CD4-positive, alpha-beta T cell (primary cell): ENCODE data around the gene QSOX1. TPM values are rescaled to one million over a fixed set of nuclear protein-coding genes. Genes with fewer than 3 reads are reported as not detected.

Experiments used
- ATAC-seq: fragments of 200-7000 bp; cut with Tn5 transposase; one replicate; pipeline ENCODE4 v1.10.0; 2022; ENCODE audit warnings: mild to moderate bottlenecking; ENCODE audit not compliant: poor library complexity
- CTCF ChIA-PET: fragments of 350-600 bp; sonication (Branson Sonifier 250); formaldehyde crosslinking; loops from one replicate; lab custom pipeline; 2021; ENCODE audit warnings: antibody characterized with exemption, inconsistent platforms; lab: Charles Lee
- POLR2A ChIA-PET: fragments of 350-600 bp; sonication (Branson Sonifier 250); formaldehyde crosslinking; loops from one replicate; lab custom pipeline; 2021; ENCODE audit warnings: antibody characterized with exemption, inconsistent platforms; lab: Charles Lee
- DNase-seq, 14 experiments: peaks; one replicate each; pipeline ENCODE4 v3.0.0-alpha.2; 2013 to 2020; ENCODE audit warnings: mixed read lengths in 2 of 14
- H3K27ac ChIP-seq, 2 donors: one replicate each; pipeline versions ENCODE4 v1.5.1 to v1.7.0; 2013; ENCODE audit warnings: low read length in 2 of 2, low read depth in 1 of 2, mild to moderate bottlenecking in 1 of 2
- H3K27me3 ChIP-seq, 2 experiments: 1 replicate in 1 of 2; 2 replicates in 1 of 2; pipeline versions ENCODE4 v1.6.1 to v1.7.0; 2013; ENCODE audit warnings: low read length in 2 of 2, control low read depth in 1 of 2, mild to moderate bottlenecking in 1 of 2, moderate library complexity in 1 of 2; ENCODE audit not compliant: insufficient read depth in 2 of 2, control insufficient read depth in 1 of 2
- H3K36me3 ChIP-seq: one replicate; pipeline ENCODE4 v1.6.1; 2013; ENCODE audit warnings: low read length, control low read depth; ENCODE audit not compliant: insufficient read depth
- H3K4me1 ChIP-seq: one replicate; pipeline ENCODE4 v1.6.1; 2013; ENCODE audit warnings: low read length, control low read depth; ENCODE audit not compliant: insufficient read depth
- H3K4me3 ChIP-seq: one replicate; pipeline ENCODE4 v1.5.1; 2013; ENCODE audit warnings: mild to moderate bottlenecking, low read length, moderate library complexity
- H3K9me3 ChIP-seq, 2 experiments: 1 replicate in 1 of 2; 2 replicates in 1 of 2; pipeline versions ENCODE4 v1.6.1 to v1.7.0; 2013; ENCODE audit warnings: low read length in 2 of 2, mild to moderate bottlenecking in 2 of 2, control low read depth in 1 of 2, moderate library complexity in 1 of 2; ENCODE audit not compliant: control insufficient read depth in 1 of 2, insufficient read depth in 1 of 2
- H3K27ac Mint-ChIP-seq: one replicate; pipeline ENCODE4 v1.8.0; 2020; ENCODE audit warnings: mixed read lengths
- H3K27me3 Mint-ChIP-seq: one replicate; pipeline ENCODE4 v1.8.0; 2021; ENCODE audit warnings: mixed read lengths
- H3K36me3 Mint-ChIP-seq: one replicate; pipeline ENCODE4 v1.8.0; 2021; ENCODE audit warnings: low read depth, mixed read lengths
- H3K4me1 Mint-ChIP-seq: one replicate; pipeline ENCODE4 v1.8.0; 2021; ENCODE audit warnings: low read depth, mixed read lengths
- H3K4me3 Mint-ChIP-seq: one replicate; pipeline ENCODE4 v1.8.0; 2020; ENCODE audit warnings: mild to moderate bottlenecking, mixed read lengths
- H3K9me3 Mint-ChIP-seq: one replicate; pipeline ENCODE4 v1.8.0; 2020; ENCODE audit warnings: mixed read lengths
- intact Hi-C, 2 experiments: fragments of 100-400 bp; cut with DNase I in 1 of 2; cut with micrococcal nuclease in 1 of 2; formaldehyde crosslinking; loops; one replicate each; pipeline versions ENCODE4 v1.15.1 to v1.9.0; 2023 to 2025; cut with DNase I, micrococcal nuclease
- total RNA-seq, 174 experiments: library from RNA in 2 of 174; stranded (reverse) in 2 of 174; gene quantifications; one replicate each; pipeline ENCODE4 v1.2.3 and lab custom pipeline; 2021 to 2026
- TF ChIP-seq, protein P1 (sequence below): fragments of 200-600 bp; IDR thresholded peaks from one replicate; pipeline ENCODE4 v1.8.0; 2022; ENCODE audit warnings: antibody characterized with exemption, mild to moderate bottlenecking

QSOX1 gene
- total RNA-seq, 2 experiments from 2014 or later, result 13.7 to 14.3 TPM

GRCh38 chr1:180233191-180234011 lies 78.7 kb downstream of the QSOX1 start:
- Mint-ChIP-seq H3K4me1 (peaks cover 49% of the 10 kb centered on the region), H3K4me3 (peak overlapping the region; percentile 34), H3K9me3 (no peaks in the 10 kb centered on the region), H3K36me3 (no peaks in the 10 kb centered on the region), H3K27me3 (peaks cover 91% of the 10 kb centered on the region), H3K27ac (no peak overlapping the region)
- Histone ChIP-seq H3K4me3 (no peak overlapping the region), H3K36me3 (no peaks in the 10 kb centered on the region), H3K9me3 (peaks cover 0 to 48% of the 10 kb centered on the region in 2 experiments), H3K27ac (no peak overlapping the region), H3K4me1 (peaks cover 72% of the 10 kb centered on the region), H3K27me3 (peaks cover 83 to 90% of the 10 kb centered on the region in 2 experiments)
- intact Hi-C loops, result no loop called here
- POLR2A ChIA-PET, result no interaction called here
- ATAC-seq, result no peak
- CTCF ChIA-PET, result no interaction called here
- TF ChIP-seq, protein P1, sequence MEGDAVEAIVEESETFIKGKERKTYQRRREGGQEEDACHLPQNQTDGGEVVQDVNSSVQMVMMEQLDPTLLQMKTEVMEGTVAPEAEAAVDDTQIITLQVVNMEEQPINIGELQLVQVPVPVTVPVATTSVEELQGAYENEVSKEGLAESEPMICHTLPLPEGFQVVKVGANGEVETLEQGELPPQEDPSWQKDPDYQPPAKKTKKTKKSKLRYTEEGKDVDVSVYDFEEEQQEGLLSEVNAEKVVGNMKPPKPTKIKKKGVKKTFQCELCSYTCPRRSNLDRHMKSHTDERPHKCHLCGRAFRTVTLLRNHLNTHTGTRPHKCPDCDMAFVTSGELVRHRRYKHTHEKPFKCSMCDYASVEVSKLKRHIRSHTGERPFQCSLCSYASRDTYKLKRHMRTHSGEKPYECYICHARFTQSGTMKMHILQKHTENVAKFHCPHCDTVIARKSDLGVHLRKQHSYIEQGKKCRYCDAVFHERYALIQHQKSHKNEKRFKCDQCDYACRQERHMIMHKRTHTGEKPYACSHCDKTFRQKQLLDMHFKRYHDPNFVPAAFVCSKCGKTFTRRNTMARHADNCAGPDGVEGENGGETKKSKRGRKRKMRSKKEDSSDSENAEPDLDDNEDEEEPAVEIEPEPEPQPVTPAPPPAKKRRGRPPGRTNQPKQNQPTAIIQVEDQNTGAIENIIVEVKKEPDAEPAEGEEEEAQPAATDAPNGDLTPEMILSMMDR, result no peak
- no peak for DNase-seq

- ATAC-seq, result no peak
- no peak for DNase-seq
- Mint-ChIP-seq H3K36me3 (no peaks in the 10 kb centered on the region), H3K9me3 (no peaks in the 10 kb centered on the region), H3K27ac (no peak overlapping the region), H3K4me3 (peak overlapping the region; percentile 6), H3K27me3 (peaks cover 95% of the 10 kb centered on the region), H3K4me1 (peaks cover 44% of the 10 kb centered on the region)
- intact Hi-C loops, result no loop called here
- ChIA-PET POLR2A (no interaction called here), CTCF (no interaction called here)
- TF ChIP-seq, protein P1, result no peak
- Histone ChIP-seq H3K4me3 (no peak overlapping the region), H3K9me3 (peaks cover 0 to 40% of the 10 kb centered on the region in 2 experiments), H3K4me1 (peaks cover 62% of the 10 kb centered on the region), H3K36me3 (no peaks in the 10 kb centered on the region), H3K27me3 (peaks cover 82 to 93% of the 10 kb centered on the region in 2 experiments), H3K27ac (no peak overlapping the region)
Observed at GRCh38 chr1:180234369-180235076, 79.9 kb downstream of the QSOX1 start.

DNA sequence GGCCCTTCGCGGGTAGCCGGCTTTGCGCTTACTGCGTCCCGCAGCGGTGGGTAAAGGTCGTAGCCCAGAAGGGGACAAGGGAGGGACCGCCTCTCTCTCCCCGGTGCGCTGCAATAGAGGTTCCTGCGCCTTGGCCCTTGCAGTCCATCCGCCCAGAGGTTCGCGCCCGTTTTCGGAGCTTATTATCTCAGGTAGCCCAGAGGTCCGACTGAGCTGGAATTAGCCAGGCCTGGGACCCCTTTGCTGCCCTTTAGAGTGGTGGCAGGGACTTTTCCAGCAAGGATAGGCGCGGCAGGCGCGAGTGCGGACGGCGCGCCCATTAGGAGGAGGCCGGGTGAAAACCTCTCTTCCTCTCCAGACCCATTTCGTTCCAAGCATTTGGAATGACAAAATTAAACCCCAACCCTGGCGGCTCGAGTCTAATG lies 80.4 kb downstream of the QSOX1 start:
- Mint-ChIP-seq H3K4me3 (no peak overlapping the region), H3K27ac (no peak overlapping the region)

More for the DNA sequence above, 80.4 kb downstream of the QSOX1 start:
- ChIA-PET CTCF (no interaction called here), POLR2A (no interaction called here)
- Histone ChIP-seq H3K27me3 (peaks cover 86 to 99% of the 10 kb centered on the region in 2 experiments), H3K9me3 (peaks cover 0 to 40% of the 10 kb centered on the region in 2 experiments), H3K27ac (no peak overlapping the region), H3K36me3 (no peaks in the 10 kb centered on the region), H3K4me1 (peaks cover 61% of the 10 kb centered on the region), H3K4me3 (no peak overlapping the region)
- TF ChIP-seq, protein P1, result no peak
- ATAC-seq (no peak), DNase-seq (no peak)
- peaks cover 100% of the 10 kb centered on the region for H3K27me3 Mint-ChIP-seq
- peaks cover 44% of the 10 kb centered on the region for H3K4me1 Mint-ChIP-seq
- no peaks in the 10 kb centered on the region for H3K9me3 Mint-ChIP-seq
- no peaks in the 10 kb centered on the region for H3K36me3 Mint-ChIP-seq
- intact Hi-C loops, result no loop called here
